ENCODE data around the gene SETD9.

DNA sequence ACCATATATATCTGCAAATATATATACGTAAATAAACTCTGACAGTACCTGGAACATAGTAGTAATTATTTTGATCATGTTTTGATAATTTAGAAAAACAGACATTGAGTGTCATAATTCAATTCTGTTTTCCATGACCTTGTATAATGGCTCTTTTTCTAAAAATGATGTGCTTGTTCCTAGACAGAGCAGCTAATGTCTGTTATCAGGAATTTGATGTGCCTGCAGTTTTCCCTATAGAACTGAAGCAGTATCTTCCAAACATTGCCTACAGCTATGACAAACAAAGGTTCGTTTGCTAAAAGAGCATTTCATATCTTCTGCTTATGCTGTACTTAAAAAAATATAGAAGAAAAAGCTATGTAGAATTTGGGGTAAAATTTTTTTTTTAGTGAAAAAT is 5.3 kb downstream of the SETD9 start:
- TF ChIP-seq, protein P1, sequence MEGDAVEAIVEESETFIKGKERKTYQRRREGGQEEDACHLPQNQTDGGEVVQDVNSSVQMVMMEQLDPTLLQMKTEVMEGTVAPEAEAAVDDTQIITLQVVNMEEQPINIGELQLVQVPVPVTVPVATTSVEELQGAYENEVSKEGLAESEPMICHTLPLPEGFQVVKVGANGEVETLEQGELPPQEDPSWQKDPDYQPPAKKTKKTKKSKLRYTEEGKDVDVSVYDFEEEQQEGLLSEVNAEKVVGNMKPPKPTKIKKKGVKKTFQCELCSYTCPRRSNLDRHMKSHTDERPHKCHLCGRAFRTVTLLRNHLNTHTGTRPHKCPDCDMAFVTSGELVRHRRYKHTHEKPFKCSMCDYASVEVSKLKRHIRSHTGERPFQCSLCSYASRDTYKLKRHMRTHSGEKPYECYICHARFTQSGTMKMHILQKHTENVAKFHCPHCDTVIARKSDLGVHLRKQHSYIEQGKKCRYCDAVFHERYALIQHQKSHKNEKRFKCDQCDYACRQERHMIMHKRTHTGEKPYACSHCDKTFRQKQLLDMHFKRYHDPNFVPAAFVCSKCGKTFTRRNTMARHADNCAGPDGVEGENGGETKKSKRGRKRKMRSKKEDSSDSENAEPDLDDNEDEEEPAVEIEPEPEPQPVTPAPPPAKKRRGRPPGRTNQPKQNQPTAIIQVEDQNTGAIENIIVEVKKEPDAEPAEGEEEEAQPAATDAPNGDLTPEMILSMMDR (conservative IDR thresholded peaks at IDR 0.05; ENCODE audit: low read length): no peak
- no peak for TF ChIP-seq EZH2phosphoT487 (IDR thresholded peaks at IDR 0.05; ENCODE audit: borderline replicate concordance)

Measured in Loucy (cell line).